H1 (cell line): ENCODE results near the gene ZFYVE16. TPM values are rescaled to one million over a fixed set of nuclear protein-coding genes. Genes with fewer than 3 reads are reported as not detected.

Experiments used
- CTCF ChIA-PET: fragments of 300-600 bp; sonication (Branson Sonifier 250); formaldehyde crosslinking; loops from one replicate; lab custom pipeline; 2021; ENCODE audit not compliant: partially characterized antibody; lab: Charles Lee
- POLR2A ChIA-PET: fragments of 300-600 bp; sonication (Branson Sonifier 250); formaldehyde crosslinking; loops from one replicate; lab custom pipeline; 2021; ENCODE audit warnings: inconsistent platforms; ENCODE audit not compliant: partially characterized antibody; lab: Charles Lee
- DNase-seq, 2 experiments: peaks; one replicate each; pipeline versions ENCODE4 v3.0.0 to v3.0.0-alpha.2; 2010 to 2022; ENCODE audit warnings: low spot score in 2 of 2, low read depth in 1 of 2, mixed read lengths in 1 of 2
- FAIRE-seq: peaks from 2 replicates; lab custom pipeline; 2011; peaks lifted over from hg19 to GRCh38; lab: Jason Lieb, UNC
- H2AFZ ChIP-seq: 2 replicates; pipeline ENCODE4 v1.8.1; 2012; ENCODE audit warnings: low read length, inconsistent platforms
- H2AK5ac ChIP-seq: 2 replicates; pipeline ENCODE4 v1.6.1; 2013; ENCODE audit warnings: low read depth, low read length
- H2BK120ac ChIP-seq: replicated peaks from 2 replicates; pipeline ENCODE3; 2013; ENCODE audit warnings: low read depth, low read length, inconsistent platforms
- H2BK12ac ChIP-seq: 2 replicates; pipeline ENCODE4 v1.6.1; 2013; ENCODE audit warnings: low read depth, low read length
- H2BK15ac ChIP-seq: 2 replicates; pipeline ENCODE4 v1.6.1; 2013; ENCODE audit warnings: low read length
- H2BK20ac ChIP-seq: 2 replicates; pipeline ENCODE4 v1.6.1; 2013; ENCODE audit warnings: low read length
- H2BK5ac ChIP-seq: 2 replicates; pipeline ENCODE4 v1.6.1; 2013; ENCODE audit warnings: low read depth, low read length
- H3K14ac ChIP-seq: 2 replicates; pipeline ENCODE4 v1.6.1; 2013; ENCODE audit warnings: inconsistent platforms; ENCODE audit not compliant: insufficient read length
- H3K18ac ChIP-seq: 2 replicates; pipeline ENCODE4 v1.6.1; 2013; ENCODE audit warnings: low read length; ENCODE audit errors: extremely low read depth
- H3K23ac ChIP-seq: 2 replicates; pipeline ENCODE4 v1.6.1; 2013; ENCODE audit warnings: inconsistent platforms; ENCODE audit not compliant: insufficient read length
- H3K23me2 ChIP-seq: 2 replicates; pipeline ENCODE4 v1.6.1; 2013; ENCODE audit warnings: low read depth, low read length
- H3K27ac ChIP-seq: 2 replicates; pipeline ENCODE4 v1.6.1; 2011; ENCODE audit warnings: low read depth, low read length, inconsistent platforms
- H3K27me3 ChIP-seq, 4 experiments: replicated peaks in 1 of 4; 1 replicate in 1 of 4; 2 replicates in 3 of 4; pipeline versions ENCODE4 v1.6.1 to v1.8.1; 2011 to 2013; ENCODE audit warnings: low read length in 3 of 4, mild to moderate bottlenecking in 3 of 4, inconsistent platforms in 2 of 4, mixed read lengths in 2 of 4, moderate library complexity in 1 of 4; ENCODE audit not compliant: control insufficient read depth in 3 of 4, insufficient read depth in 3 of 4; ENCODE audit errors: extremely low read depth in 1 of 4
- H3K36me3 ChIP-seq, 4 experiments: 2 replicates each; pipeline versions ENCODE4 v1.6.1 to v1.8.1; 2011 to 2013; ENCODE audit warnings: mild to moderate bottlenecking in 4 of 4, low read length in 3 of 4, moderate library complexity in 2 of 4, control low read depth in 1 of 4, inconsistent platforms in 1 of 4; ENCODE audit not compliant: insufficient read depth in 4 of 4, control insufficient read depth in 2 of 4
- H3K4ac ChIP-seq: replicated peaks from 2 replicates; pipeline ENCODE3; 2013; ENCODE audit warnings: low read length, low read depth, mixed read lengths, inconsistent platforms; ENCODE audit not compliant: insufficient read length
- H3K4me1 ChIP-seq, 4 experiments: replicated peaks in 1 of 4; 1 replicate in 1 of 4; 2 replicates in 3 of 4; pipeline versions ENCODE4 v1.6.1 to v1.8.1; 2011 to 2013; ENCODE audit warnings: low read length in 3 of 4, inconsistent platforms in 2 of 4, mixed read lengths in 1 of 4; ENCODE audit not compliant: insufficient read depth in 4 of 4, control insufficient read depth in 3 of 4
- H3K4me2 ChIP-seq, 2 experiments: 2 replicates each; pipeline versions ENCODE4 v1.6.1 to v1.8.1; 2011 to 2013; ENCODE audit warnings: low read depth in 2 of 2, low read length in 2 of 2, control low read depth in 1 of 2, inconsistent platforms in 1 of 2, mild to moderate bottlenecking in 1 of 2; ENCODE audit not compliant: insufficient read depth in 1 of 2
- H3K4me3 ChIP-seq, 4 experiments: fragments of 200-600, 300-600 bp in 1 of 4; sonication (generic), shearing (Covaris generic), sonication (Bioruptor Twin) in 1 of 4; 2 replicates each; pipeline versions ENCODE4 v1.5.1 to v1.8.1; 2011 to 2016; ENCODE audit warnings: low read length in 4 of 4, low read depth in 3 of 4, control low read depth in 2 of 4, inconsistent platforms in 2 of 4, mild to moderate bottlenecking in 2 of 4, mixed read lengths in 1 of 4, moderate library complexity in 1 of 4; ENCODE audit not compliant: insufficient read depth in 2 of 4; ENCODE audit errors: extremely low read depth in 1 of 4
- H3K56ac ChIP-seq: replicated peaks from 2 replicates; pipeline ENCODE3; 2013; ENCODE audit warnings: low read depth, mild to moderate bottlenecking, mixed read lengths, low read length, inconsistent platforms; ENCODE audit not compliant: insufficient read length
- H3K79me1 ChIP-seq: 2 replicates; pipeline ENCODE4 v1.6.1; 2013; ENCODE audit warnings: low read depth, low read length, control low read depth
- H3K79me2 ChIP-seq, 2 experiments: 2 replicates each; pipeline versions ENCODE4 v1.6.1 to v1.8.1; 2012 to 2013; ENCODE audit warnings: low read length in 2 of 2, mild to moderate bottlenecking in 2 of 2, inconsistent platforms in 1 of 2; ENCODE audit not compliant: insufficient read depth in 2 of 2, control insufficient read depth in 1 of 2
- H3K9ac ChIP-seq, 4 experiments: replicated peaks in 1 of 4; 1 replicate in 1 of 4; 2 replicates in 3 of 4; pipeline versions ENCODE4 v1.6.1 to v1.8.1; 2011 to 2013; ENCODE audit warnings: low read depth in 3 of 4, low read length in 3 of 4, control low read depth in 2 of 4, mild to moderate bottlenecking in 2 of 4, moderate library complexity in 2 of 4, inconsistent platforms in 1 of 4; ENCODE audit errors: extremely low read depth in 1 of 4
- H3K9me3 ChIP-seq, 2 experiments: 2 replicates each; pipeline versions ENCODE4 v1.6.1 to v1.8.1; 2012 to 2013; ENCODE audit warnings: mild to moderate bottlenecking in 2 of 2, moderate library complexity in 2 of 2, control low read depth in 1 of 2, inconsistent platforms in 1 of 2, low read depth in 1 of 2, low read length in 1 of 2, mixed read lengths in 1 of 2; ENCODE audit not compliant: insufficient read depth in 2 of 2
- H4K20me1 ChIP-seq, 2 experiments: replicated peaks in 1 of 2; 2 replicates each; pipeline versions ENCODE3 to v1.8.1; 2011 to 2013; ENCODE audit warnings: inconsistent platforms in 2 of 2, low read length in 2 of 2, mild to moderate bottlenecking in 1 of 2; ENCODE audit not compliant: insufficient read depth in 2 of 2, control insufficient read depth in 1 of 2
- H4K5ac ChIP-seq: 2 replicates; pipeline ENCODE4 v1.6.1; 2013; ENCODE audit warnings: low read length, low read depth, mixed read lengths, inconsistent platforms; ENCODE audit not compliant: insufficient read length
- H4K8ac ChIP-seq: 2 replicates; pipeline ENCODE4 v1.8.0; 2013; ENCODE audit warnings: mild to moderate bottlenecking, moderate library complexity, low read length, inconsistent platforms; ENCODE audit not compliant: insufficient read depth; ENCODE audit errors: extremely low read depth
- H4K91ac ChIP-seq: replicated peaks from 2 replicates; pipeline ENCODE3; 2013; ENCODE audit warnings: low read length, mixed read lengths, inconsistent platforms; ENCODE audit not compliant: insufficient read length
- BRCA1 ChIP-seq: IDR thresholded peaks from 2 replicates; pipeline ENCODE4 v1.6.1; 2012; ENCODE audit warnings: low read depth, low read length, improper control_type of control experiment
- CEBPB ChIP-seq: IDR thresholded peaks from 2 replicates; pipeline ENCODE4 v1.6.1; 2012; ENCODE audit warnings: low read depth, low read length
- CREB1 ChIP-seq: IDR thresholded peaks from 2 replicates; pipeline ENCODE4 v1.6.1; 2012; ENCODE audit warnings: inconsistent platforms
- CTBP2 ChIP-seq: IDR thresholded peaks from 2 replicates; pipeline ENCODE4 v1.7.0; 2011; ENCODE audit warnings: borderline replicate concordance, mild to moderate bottlenecking, moderate library complexity, mixed read lengths, low read length; ENCODE audit not compliant: insufficient read depth, insufficient read length
- JUND ChIP-seq: IDR thresholded peaks from 2 replicates; pipeline ENCODE4 v1.6.1; 2011; ENCODE audit warnings: mild to moderate bottlenecking, improper control_type of control experiment, low read length
- KDM4A ChIP-seq: IDR thresholded peaks from one replicate; pipeline ENCODE4 v1.7.1; 2012; ENCODE audit warnings: low read depth, mild to moderate bottlenecking, moderate library complexity, low read length, inconsistent platforms; ENCODE audit not compliant: severe bottlenecking
- YY1 ChIP-seq: IDR thresholded peaks from 2 replicates; pipeline ENCODE4 v1.6.1; 2011; ENCODE audit warnings: low read depth, mild to moderate bottlenecking, low read length
- WGBS, 2 experiments: shearing (Covaris generic) in 1 of 2; methylation state at CpG; one replicate each; pipeline versions ENCODE4 v1.1.6 to v1.1.7; 2013 to 2015; ENCODE audit warnings: low lambda C conversion rate in 2 of 2, mixed read lengths in 2 of 2, inconsistent platforms in 1 of 2, low coverage in 1 of 2, missing lambda C conversion rate in 1 of 2; ENCODE audit not compliant: insufficient replicate concordance in 2 of 2, insufficient coverage in 1 of 2, insufficient read length in 1 of 2; ENCODE audit errors: extremely low coverage in 1 of 2, missing lambda C conversion rate in 1 of 2; 5-methylcytosine and 5-hydroxymethylcytosine counted together
- polyA plus RNA-seq, 7 experiments: library from polyadenylated mRNA; depleted of rRNA in 3 of 7; stranded (reverse) in 5 of 7; unstranded in 2 of 7; fragments of >200 nt in 5 of 7; fragments of 200-250 nt in 2 of 7; gene quantifications; 1 replicate in 5 of 7; 2 replicates in 1 of 7; 4 replicates in 1 of 7; pipeline versions ENCODE4 v1.2.1 to v1.2.3, GENCODE V29; 2011 to 2013; ENCODE audit warnings: missing spikeins in 2 of 7, mixed read lengths in 2 of 7
- total RNA-seq: library from RNA; stranded (reverse); fragmentation: NEBNext Ultra II Directional; extraction: Animal tissue kit (Norgen Biotek cat#: 25700); gene quantifications from 2 replicates; pipeline ENCODE4 v1.2.1, GENCODE V29; 2021
- TF ChIP-seq, protein P1 (sequence below): IDR thresholded peaks from 2 replicates; pipeline ENCODE4 v1.6.1; 2012; ENCODE audit warnings: inconsistent platforms

Gene ZFYVE16
- total and polyA plus RNA-seq, 2 of the 8 experiments (the other 6 are each of a cell fraction or from before 2014, with no cell fraction given), result 3.6 to 24.2 TPM

DNA sequence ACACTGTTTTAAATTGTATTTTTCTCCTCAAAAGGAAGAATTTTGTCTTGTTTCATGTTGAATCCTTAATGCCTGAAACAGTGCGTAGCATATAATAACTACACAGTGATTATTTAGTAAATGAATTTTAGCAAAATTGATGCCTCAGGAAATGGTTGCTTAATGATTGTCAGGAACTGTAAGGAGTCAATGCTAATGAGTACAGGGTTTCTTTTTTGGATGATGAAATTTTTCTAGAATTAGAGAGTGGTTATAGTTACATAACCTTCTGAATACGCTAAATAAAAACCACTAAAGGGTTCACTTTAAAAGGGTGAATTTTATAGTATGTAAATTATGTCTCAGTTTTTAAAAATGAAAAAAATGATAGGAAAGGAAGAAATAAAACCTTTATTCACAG, 94.9 kb downstream of the ZFYVE16 start:
- no peak for TF ChIP-seq BRCA1
- TF ChIP-seq KDM4A, result no peak
- TF ChIP-seq CTBP2, result no peak
- no peak for TF ChIP-seq YY1
- no peak for TF ChIP-seq JUND
- TF ChIP-seq, protein P1, sequence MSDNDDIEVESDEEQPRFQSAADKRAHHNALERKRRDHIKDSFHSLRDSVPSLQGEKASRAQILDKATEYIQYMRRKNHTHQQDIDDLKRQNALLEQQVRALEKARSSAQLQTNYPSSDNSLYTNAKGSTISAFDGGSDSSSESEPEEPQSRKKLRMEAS, result no peak
- no peak for TF ChIP-seq CREB1
- TF ChIP-seq CEBPB, result no peak
- H4K5ac ChIP-seq, result no peak overlapping the region
- no peak overlapping the region for H2BK5ac ChIP-seq
- 98% methylated on average over 2 of the region's 2 CpGs; no CpG with 5 or more reads in 1 of the 2 experiments for WGBS, 2 experiments
- H3K23me2 ChIP-seq, result no peaks in the 10 kb centered on the region
- no peaks in the 10 kb centered on the region for H3K9me3 ChIP-seq
- H3K4me1 ChIP-seq, result peaks cover 0 to 4% (median 0%) of the 10 kb centered on the region in 4 experiments; a peak in 1 of 7 replicates
- no peak overlapping the region for H3K18ac ChIP-seq
- H3K4ac ChIP-seq, result no peak overlapping the region
- no peaks in the 10 kb centered on the region for H4K20me1 ChIP-seq
- H3K4me2 ChIP-seq, result no peak overlapping the region
- H3K23ac ChIP-seq, result no peak overlapping the region
- CTCF ChIA-PET, result no interaction called here
- no peak overlapping the region for H3K9ac ChIP-seq
- H4K91ac ChIP-seq, result no peak overlapping the region
- POLR2A ChIA-PET, result no interaction called here
- H3K27ac ChIP-seq, result no peak overlapping the region
- H3K14ac ChIP-seq, result no peak overlapping the region
- H3K36me3 ChIP-seq, result no peaks in the 10 kb centered on the region
- DNase-seq, result no peak
- no peak overlapping the region for H4K8ac ChIP-seq
- H2BK12ac ChIP-seq, result no peak overlapping the region
- no peak overlapping the region for H2AFZ ChIP-seq
- H2BK15ac ChIP-seq, result no peak overlapping the region
- H2AK5ac ChIP-seq, result no peak overlapping the region
- H3K4me3 ChIP-seq, result no peak overlapping the region
- H3K56ac ChIP-seq, result no peak overlapping the region
- no peak overlapping the region for H2BK20ac ChIP-seq
- no peaks in the 10 kb centered on the region for H3K79me1 ChIP-seq
- no peak for FAIRE-seq
- no peaks in the 10 kb centered on the region for H3K79me2 ChIP-seq
- no peaks in the 10 kb centered on the region for H3K27me3 ChIP-seq
- H2BK120ac ChIP-seq, result no peak overlapping the region
